Testis (tissue), 2 donors: ENCODE results near the gene PPP6R3.

Source experiments
- POLR2A ChIP-seq: fragments of 450-650 bp; IDR thresholded peaks from one replicate; pipeline ENCODE4 v1.6.1; 2017; ENCODE audit warnings: antibody characterized with exemption, mild to moderate bottlenecking, moderate library complexity
- TF ChIP-seq, protein P1 (sequence below), 3 experiments: fragments of 450-650 bp in 2 of 3; fragments of 200-600 bp in 1 of 3; sonication (generic) in 1 of 3; IDR thresholded peaks; one replicate each; pipeline ENCODE4 v1.5.1; 2016 to 2019; ENCODE audit warnings: antibody characterized with exemption in 3 of 3, mild to moderate bottlenecking in 2 of 3, moderate library complexity in 1 of 3

DNA sequence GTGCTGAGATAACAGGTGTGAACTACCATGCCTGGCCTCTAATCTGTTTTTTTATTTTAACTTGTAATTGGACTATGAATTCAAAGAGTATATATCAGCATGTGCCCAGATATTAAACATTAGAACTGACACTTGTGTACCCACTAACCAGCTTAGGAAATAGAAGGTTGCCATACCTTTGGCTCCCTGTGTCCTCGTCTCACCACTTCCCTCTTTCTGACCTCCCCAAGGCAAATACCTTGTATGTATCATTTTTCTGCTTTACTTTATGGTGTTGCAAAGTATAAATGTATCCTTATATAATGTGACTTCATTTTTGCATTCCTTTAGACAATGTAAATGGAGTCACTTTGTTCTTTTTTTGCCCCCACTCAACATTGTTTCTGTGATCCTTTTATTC is 9.1 kb downstream of the PPP6R3 start:
- TF ChIP-seq, protein P1, sequence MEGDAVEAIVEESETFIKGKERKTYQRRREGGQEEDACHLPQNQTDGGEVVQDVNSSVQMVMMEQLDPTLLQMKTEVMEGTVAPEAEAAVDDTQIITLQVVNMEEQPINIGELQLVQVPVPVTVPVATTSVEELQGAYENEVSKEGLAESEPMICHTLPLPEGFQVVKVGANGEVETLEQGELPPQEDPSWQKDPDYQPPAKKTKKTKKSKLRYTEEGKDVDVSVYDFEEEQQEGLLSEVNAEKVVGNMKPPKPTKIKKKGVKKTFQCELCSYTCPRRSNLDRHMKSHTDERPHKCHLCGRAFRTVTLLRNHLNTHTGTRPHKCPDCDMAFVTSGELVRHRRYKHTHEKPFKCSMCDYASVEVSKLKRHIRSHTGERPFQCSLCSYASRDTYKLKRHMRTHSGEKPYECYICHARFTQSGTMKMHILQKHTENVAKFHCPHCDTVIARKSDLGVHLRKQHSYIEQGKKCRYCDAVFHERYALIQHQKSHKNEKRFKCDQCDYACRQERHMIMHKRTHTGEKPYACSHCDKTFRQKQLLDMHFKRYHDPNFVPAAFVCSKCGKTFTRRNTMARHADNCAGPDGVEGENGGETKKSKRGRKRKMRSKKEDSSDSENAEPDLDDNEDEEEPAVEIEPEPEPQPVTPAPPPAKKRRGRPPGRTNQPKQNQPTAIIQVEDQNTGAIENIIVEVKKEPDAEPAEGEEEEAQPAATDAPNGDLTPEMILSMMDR (IDR thresholded peaks at IDR 0.05): no peak
- TF ChIP-seq POLR2A: no peak
